OCI-LY1 (cell line): ENCODE data around the gene PTPRM.

Source experiments
- H2AFZ ChIP-seq: fragments of 200-600 bp; sonication (generic), shearing (Covaris generic); 2 replicates; pipeline ENCODE4 v1.6.0; 2014; ENCODE audit warnings: antibody characterized with exemption, mild to moderate bottlenecking, low read length
- H3F3A ChIP-seq: fragments of 200-600 bp; sonication (generic), shearing (Covaris generic); 2 replicates; pipeline ENCODE4 v1.6.0; 2014; ENCODE audit warnings: mild to moderate bottlenecking, antibody characterized with exemption, low read length, moderate library complexity; ENCODE audit not compliant: insufficient read depth
- H3K27ac ChIP-seq: fragments of 200-600 bp; sonication (generic); 2 replicates; pipeline ENCODE4 v1.5.1; 2014; ENCODE audit warnings: low read length, mixed run types, mild to moderate bottlenecking, low read depth; ENCODE audit not compliant: poor library complexity, severe bottlenecking
- H3K27me3 ChIP-seq: fragments of 200-600 bp; sonication (generic); 2 replicates; pipeline ENCODE4 v1.6.0; 2014; ENCODE audit warnings: antibody characterized with exemption, mild to moderate bottlenecking, low read length, moderate library complexity; ENCODE audit not compliant: insufficient read depth
- H3K36me3 ChIP-seq: fragments of 200-600 bp; sonication (generic); 2 replicates; pipeline ENCODE4 v1.6.1; 2014; ENCODE audit warnings: mild to moderate bottlenecking, antibody characterized with exemption, low read length, moderate library complexity, mixed read lengths; ENCODE audit not compliant: insufficient read depth
- H3K4me1 ChIP-seq: fragments of 200-600 bp; sonication (generic); 2 replicates; pipeline ENCODE4 v1.5.1; 2014; ENCODE audit warnings: mild to moderate bottlenecking, low read length, moderate library complexity; ENCODE audit not compliant: insufficient read depth, severe bottlenecking
- H3K4me2 ChIP-seq: fragments of 200-600 bp; sonication (generic), shearing (Covaris generic); 2 replicates; pipeline ENCODE4 v1.6.1; 2014; ENCODE audit warnings: low read length
- H3K4me3 ChIP-seq: fragments of 200-600 bp; sonication (generic); 2 replicates; pipeline ENCODE4 v1.5.1; 2014; ENCODE audit warnings: low read length, low read depth, mild to moderate bottlenecking, mixed read lengths; ENCODE audit not compliant: poor library complexity, severe bottlenecking
- H3K79me2 ChIP-seq: fragments of 200-600 bp; shearing (Covaris generic); 2 replicates; pipeline ENCODE4 v1.6.1; 2016; ENCODE audit warnings: mixed run types, low read length, mixed read lengths; ENCODE audit not compliant: insufficient read depth
- H3K9ac ChIP-seq: fragments of 200-600 bp; sonication (generic), shearing (Covaris generic); 2 replicates; pipeline ENCODE4 v1.6.1; 2014; ENCODE audit warnings: mild to moderate bottlenecking, low read length, mixed read lengths
- H3K9me2 ChIP-seq: fragments of 200-600 bp; sonication (generic), shearing (Covaris generic); 2 replicates; pipeline ENCODE4 v1.6.1; 2014; ENCODE audit warnings: low read depth, mild to moderate bottlenecking, low read length, mixed read lengths
- H3K9me3 ChIP-seq: fragments of 200-600 bp; shearing (Covaris generic); 2 replicates; pipeline ENCODE4 v1.6.1; 2014; ENCODE audit warnings: low read length, mixed read lengths
- H4K20me1 ChIP-seq: fragments of 200-600 bp; sonication (generic), shearing (Covaris generic); 2 replicates; pipeline ENCODE4 v1.6.0; 2016; ENCODE audit warnings: mild to moderate bottlenecking, low read length; ENCODE audit not compliant: insufficient read depth
- EZH2 ChIP-seq: fragments of 200-600 bp; sonication (generic), shearing (Covaris generic); IDR thresholded peaks from 2 replicates; pipeline ENCODE4 v1.8.0; 2017; ENCODE audit warnings: borderline replicate concordance, mixed run types, mild to moderate bottlenecking, antibody characterized with exemption, low read length, moderate library complexity, mixed read lengths
- TF ChIP-seq, protein P1 (sequence below): fragments of 200-600 bp; sonication (generic), shearing (Covaris generic); IDR thresholded peaks from 2 replicates; pipeline ENCODE4 v1.5.1; 2017; ENCODE audit warnings: mild to moderate bottlenecking, antibody characterized with exemption, low read length, moderate library complexity, mixed read lengths

Gene PTPRM

DNA sequence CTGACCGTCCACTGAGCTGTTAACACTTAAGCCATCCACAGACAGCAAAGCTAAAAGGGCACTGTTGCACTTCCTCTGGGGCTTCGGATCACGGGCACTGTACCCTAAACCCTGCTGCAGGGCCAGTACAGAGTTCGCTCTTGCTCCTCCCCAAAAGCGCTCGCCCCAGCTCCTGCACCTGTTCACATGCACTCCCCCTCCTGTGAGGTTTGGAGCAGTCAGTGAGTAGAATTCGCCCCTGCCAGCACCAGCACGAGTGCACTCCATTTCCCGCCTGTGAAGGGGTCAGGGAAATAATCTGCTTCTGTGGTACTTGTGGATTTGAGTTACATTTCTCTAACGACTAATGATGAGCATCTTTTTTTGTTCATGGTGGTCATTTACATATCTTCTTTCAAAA is 158.8 kb downstream of the PTPRM start:
- no peak for TF ChIP-seq EZH2
- TF ChIP-seq, protein P1, sequence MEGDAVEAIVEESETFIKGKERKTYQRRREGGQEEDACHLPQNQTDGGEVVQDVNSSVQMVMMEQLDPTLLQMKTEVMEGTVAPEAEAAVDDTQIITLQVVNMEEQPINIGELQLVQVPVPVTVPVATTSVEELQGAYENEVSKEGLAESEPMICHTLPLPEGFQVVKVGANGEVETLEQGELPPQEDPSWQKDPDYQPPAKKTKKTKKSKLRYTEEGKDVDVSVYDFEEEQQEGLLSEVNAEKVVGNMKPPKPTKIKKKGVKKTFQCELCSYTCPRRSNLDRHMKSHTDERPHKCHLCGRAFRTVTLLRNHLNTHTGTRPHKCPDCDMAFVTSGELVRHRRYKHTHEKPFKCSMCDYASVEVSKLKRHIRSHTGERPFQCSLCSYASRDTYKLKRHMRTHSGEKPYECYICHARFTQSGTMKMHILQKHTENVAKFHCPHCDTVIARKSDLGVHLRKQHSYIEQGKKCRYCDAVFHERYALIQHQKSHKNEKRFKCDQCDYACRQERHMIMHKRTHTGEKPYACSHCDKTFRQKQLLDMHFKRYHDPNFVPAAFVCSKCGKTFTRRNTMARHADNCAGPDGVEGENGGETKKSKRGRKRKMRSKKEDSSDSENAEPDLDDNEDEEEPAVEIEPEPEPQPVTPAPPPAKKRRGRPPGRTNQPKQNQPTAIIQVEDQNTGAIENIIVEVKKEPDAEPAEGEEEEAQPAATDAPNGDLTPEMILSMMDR: no peak
- no peak overlapping the region for H3K4me2 ChIP-seq
- no peak overlapping the region for H2AFZ ChIP-seq
- H3K27me3 ChIP-seq: no peaks in the 10 kb centered on the region
- no peaks in the 10 kb centered on the region for H3K9me3 ChIP-seq
- H3K9me2 ChIP-seq: no peaks in the 10 kb centered on the region
- no peaks in the 10 kb centered on the region for H4K20me1 ChIP-seq
- no peaks in the 10 kb centered on the region for H3K36me3 ChIP-seq
- no peak overlapping the region for H3K4me3 ChIP-seq
- no peak overlapping the region for H3K27ac ChIP-seq
- no peaks in the 10 kb centered on the region for H3K79me2 ChIP-seq
- H3F3A ChIP-seq: no peaks in the 10 kb centered on the region
- no peaks in the 10 kb centered on the region for H3K4me1 ChIP-seq
- H3K9ac ChIP-seq: no peak overlapping the region

DNA sequence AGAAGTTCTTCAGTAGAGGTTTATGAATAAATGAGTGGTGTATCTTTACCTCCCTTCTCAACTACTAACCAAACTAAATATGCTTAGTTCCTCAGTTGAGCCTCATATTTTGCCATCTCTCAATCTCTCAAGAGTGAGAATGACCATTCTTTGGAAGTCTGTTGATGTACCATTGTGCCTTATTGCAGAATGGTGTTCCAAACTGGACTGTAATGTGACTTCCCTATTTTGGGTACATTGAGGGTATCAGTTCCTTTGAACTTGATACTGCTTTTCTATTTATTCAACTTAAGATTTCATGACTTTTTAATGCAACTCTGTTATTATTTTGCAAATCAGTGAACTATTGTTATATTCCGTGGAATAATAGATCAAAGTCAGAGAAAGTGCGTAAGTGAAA is 159.4 kb downstream of the PTPRM start:
- H2AFZ ChIP-seq: no peak overlapping the region
- H3K4me1 ChIP-seq: no peaks in the 10 kb centered on the region
- H3K9me2 ChIP-seq: no peaks in the 10 kb centered on the region
- H3K27ac ChIP-seq: no peak overlapping the region
- H4K20me1 ChIP-seq: no peaks in the 10 kb centered on the region
- H3K4me3 ChIP-seq: no peak overlapping the region
- no peaks in the 10 kb centered on the region for H3F3A ChIP-seq
- TF ChIP-seq EZH2: no peak
- TF ChIP-seq, protein P1: no peak
- no peaks in the 10 kb centered on the region for H3K9me3 ChIP-seq
- no peak overlapping the region for H3K9ac ChIP-seq
- H3K27me3 ChIP-seq: no peaks in the 10 kb centered on the region
- H3K79me2 ChIP-seq: no peaks in the 10 kb centered on the region
- H3K36me3 ChIP-seq: no peaks in the 10 kb centered on the region
- no peak overlapping the region for H3K4me2 ChIP-seq

DNA sequence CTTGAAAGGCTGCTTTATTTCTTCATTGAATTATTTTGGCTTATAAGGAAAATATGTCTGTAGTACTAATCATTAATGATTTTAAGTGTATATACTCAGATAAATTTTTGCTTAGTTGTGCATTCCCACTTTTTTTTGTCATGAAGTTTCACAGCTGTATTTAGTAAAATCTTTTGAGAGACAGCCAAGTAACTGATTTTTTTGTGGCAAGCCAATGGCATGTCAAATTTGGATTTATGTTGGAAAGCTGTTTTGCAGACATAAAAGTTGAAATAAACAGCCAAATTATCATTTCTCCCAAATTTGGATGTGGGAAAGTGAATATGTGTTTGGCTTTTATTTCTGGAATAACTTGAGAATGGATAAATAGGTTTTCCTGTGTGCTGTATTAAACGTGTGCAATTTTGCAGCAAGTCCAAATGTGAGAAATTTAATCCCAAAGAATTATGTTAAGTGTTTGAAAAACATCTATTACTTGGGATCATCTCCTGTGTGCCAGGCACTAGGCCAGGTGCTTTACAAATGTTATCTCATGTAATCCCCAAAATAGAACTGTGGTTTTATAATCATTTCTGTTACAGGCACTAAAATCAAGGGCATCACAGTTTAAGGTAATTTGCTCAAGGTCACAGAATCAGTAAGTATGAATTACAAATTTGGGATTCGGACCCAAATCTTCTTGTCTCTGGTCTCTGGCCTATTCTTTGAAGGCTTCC is 160.4 kb downstream of the PTPRM start:
- Histone ChIP-seq H3K4me1 (no peaks in the 10 kb centered on the region), H3K79me2 (no peaks in the 10 kb centered on the region), H2AFZ (no peak overlapping the region), H3K9me3 (no peaks in the 10 kb centered on the region), H3F3A (no peaks in the 10 kb centered on the region), H3K27ac (no peak overlapping the region), H3K9me2 (no peaks in the 10 kb centered on the region), H3K9ac (no peak overlapping the region), H3K36me3 (no peaks in the 10 kb centered on the region), H3K27me3 (no peaks in the 10 kb centered on the region), H3K4me2 (no peak overlapping the region), H4K20me1 (no peaks in the 10 kb centered on the region), H3K4me3 (no peak overlapping the region)
- no peak for TF ChIP-seq EZH2
- TF ChIP-seq, protein P1: no peak
